Right lobe of liver (tissue), 6 donors: ENCODE data around the gene JCAD. TPM values are rescaled to one million over a fixed set of nuclear protein-coding genes. Genes with fewer than 3 reads are reported as not detected.
A peak's percentile ranks its signal among the peaks of the same experiment; 100 is the strongest.
"Not testable (repeated sequence)": the region's sequence is repeated elsewhere in the genome, so short reads cannot be mapped to it uniquely, and the experiment has no call there.

Source experiments
- ATAC-seq, 4 donors: fragments of 200-7000 bp; cut with Tn5 transposase; one replicate each; pipeline ENCODE4 v1.9.1; 2020; ENCODE audit warnings: mild to moderate bottlenecking in 4 of 4, moderate library complexity in 4 of 4
- DNase-seq, 3 donors: peaks; one replicate each; pipeline ENCODE4 v3.0.0-alpha.2; 2020
- H3K27ac ChIP-seq, 3 donors: fragments of 200-600 bp; one replicate each; pipeline ENCODE4 v1.8.0; 2022
- H3K27me3 ChIP-seq, 2 donors: fragments of 200-600 bp; one replicate each; pipeline ENCODE4 v1.8.0; 2022
- H3K36me3 ChIP-seq, 4 donors: fragments of 200-600 bp; sonication (generic) in 1 of 4; one replicate each; pipeline versions ENCODE4 v1.5.1 to v1.8.0; 2017 to 2022; ENCODE audit warnings: control low read depth in 1 of 4
- H3K4me1 ChIP-seq, 4 donors: fragments of 200-600 bp; sonication (generic) in 1 of 4; one replicate each; pipeline versions ENCODE4 v1.5.1 to v1.8.0; 2017 to 2022; ENCODE audit warnings: control low read depth in 1 of 4
- H3K4me3 ChIP-seq, 3 donors: fragments of 200-600 bp; one replicate each; pipeline ENCODE4 v1.8.0; 2022
- H3K9me3 ChIP-seq, 4 donors: fragments of 200-600 bp; sonication (generic) in 1 of 4; one replicate each; pipeline versions ENCODE4 v1.5.1 to v1.8.0; 2017 to 2022; ENCODE audit warnings: control low read depth in 1 of 4
- CTCF ChIP-seq, 4 donors: fragments of 200-600 bp in 3 of 4; fragments of 450-650 bp in 1 of 4; IDR thresholded peaks; one replicate each; pipeline versions ENCODE4 v1.5.1 to v1.8.0; 2016 to 2022; ENCODE audit warnings: antibody characterized with exemption in 4 of 4, mild to moderate bottlenecking in 2 of 4
- POLR2A ChIP-seq: fragments of 450-650 bp; IDR thresholded peaks from one replicate; pipeline ENCODE4 v1.6.1; 2017; ENCODE audit warnings: antibody characterized with exemption, mild to moderate bottlenecking
- WGBS: methylation state at CpG from one replicate; pipeline ENCODE4 v1.1.6; 2018; ENCODE audit warnings: low coverage, low lambda C conversion rate; ENCODE audit not compliant: insufficient coverage; ENCODE audit errors: missing lambda C conversion rate; 5-methylcytosine and 5-hydroxymethylcytosine counted together
- intact Hi-C, 2 donors: fragments of 100-400 bp; cut with DNase I; formaldehyde crosslinking; loops; one replicate each; pipeline versions ENCODE4 v1.11.2 to v1.14.1; 2022
- total RNA-seq, 6 experiments: library from RNA; depleted of rRNA in 2 of 6; stranded (reverse); fragments of >200 nt in 2 of 6; fragmentation: NEBNext Ultra II Directional in 3 of 6; extraction: Animal tissue kit (Norgen Biotek cat#: 25700) in 3 of 6; gene quantifications; one replicate each; pipeline versions ENCODE4 v1.1.0 to v1.2.4, GENCODE V29; 2016 to 2023
- donor health status: DM: no; HTN: yes; CAD: no.
- donor health status: DM: no; HTN: no; CAD: no.
- donor health status: DM: no; HTN: no; CAD: no.
- donor health status: DM: no; HTN: yes; CAD: no.
- donor health status: DM: no; HTN: yes; CAD: no.

The JCAD gene
- total RNA-seq, 6 experiments from 2014 or later = 1.4 to 3.7 (median 2.0) TPM

- intact Hi-C loops = loop anchor here in 1 of 2 donors (10.0 kb wide), 2 partner anchors 82 to 238 kb away; no protein-coding TSS in a partner anchor
- ATAC-seq = no peak
- WGBS = 83% methylated on average over 8 of the region's 8 CpGs
Measured at GRCh38 chr10:30006410-30006809, 53.0 kb downstream of the JCAD start.

DNA sequence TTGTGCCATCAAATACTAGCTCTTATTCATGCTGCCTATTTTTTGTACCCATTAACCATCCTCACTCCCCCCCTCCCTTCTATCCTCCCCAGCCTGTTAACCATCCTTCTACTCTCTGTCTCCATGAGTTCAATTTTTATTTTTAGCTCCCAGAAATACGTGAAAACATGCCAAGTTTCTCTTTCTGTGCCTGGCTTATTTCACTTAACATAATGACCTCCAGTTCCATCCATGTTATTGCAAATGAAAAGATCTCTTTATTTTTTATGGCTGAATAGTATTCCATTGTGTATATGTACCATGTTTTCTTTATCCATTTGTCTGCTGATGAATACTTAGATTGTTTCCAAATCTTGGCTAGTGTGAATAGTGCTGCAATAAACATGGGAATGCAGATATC is 54.3 kb downstream of the JCAD start:
- peaks cover 0 to 22% (median 8%) of the 10 kb centered on the region in 4 donors for H3K4me1 ChIP-seq
- not testable (repeated sequence) for H3K9me3 ChIP-seq, H3K4me3 ChIP-seq, ATAC-seq, H3K36me3 ChIP-seq, H3K27ac ChIP-seq, DNase-seq, H3K27me3 ChIP-seq
- intact Hi-C loops = loop anchor here in 1 of 2 donors (10.0 kb wide), 2 partner anchors 80 to 240 kb away; no protein-coding TSS in a partner anchor
- 22% methylated on average over 1 of the region's 1 CpG for WGBS

More at GRCh38 chr10:30006410-30006809, 53.0 kb downstream of the JCAD start:
- no peak overlapping the region for H3K4me3 ChIP-seq
- no peak for DNase-seq
- H3K9me3 ChIP-seq = no peaks in the 10 kb centered on the region
- peaks cover 0 to 13% (median 7%) of the 10 kb centered on the region in 4 donors for H3K4me1 ChIP-seq
- TF ChIP-seq POLR2A = no peak
- no peak for TF ChIP-seq CTCF (IDR thresholded peaks at IDR 0.05)
- H3K27ac ChIP-seq = no peak overlapping the region
- no peaks in the 10 kb centered on the region for H3K27me3 ChIP-seq
- no peaks in the 10 kb centered on the region for H3K36me3 ChIP-seq

DNA sequence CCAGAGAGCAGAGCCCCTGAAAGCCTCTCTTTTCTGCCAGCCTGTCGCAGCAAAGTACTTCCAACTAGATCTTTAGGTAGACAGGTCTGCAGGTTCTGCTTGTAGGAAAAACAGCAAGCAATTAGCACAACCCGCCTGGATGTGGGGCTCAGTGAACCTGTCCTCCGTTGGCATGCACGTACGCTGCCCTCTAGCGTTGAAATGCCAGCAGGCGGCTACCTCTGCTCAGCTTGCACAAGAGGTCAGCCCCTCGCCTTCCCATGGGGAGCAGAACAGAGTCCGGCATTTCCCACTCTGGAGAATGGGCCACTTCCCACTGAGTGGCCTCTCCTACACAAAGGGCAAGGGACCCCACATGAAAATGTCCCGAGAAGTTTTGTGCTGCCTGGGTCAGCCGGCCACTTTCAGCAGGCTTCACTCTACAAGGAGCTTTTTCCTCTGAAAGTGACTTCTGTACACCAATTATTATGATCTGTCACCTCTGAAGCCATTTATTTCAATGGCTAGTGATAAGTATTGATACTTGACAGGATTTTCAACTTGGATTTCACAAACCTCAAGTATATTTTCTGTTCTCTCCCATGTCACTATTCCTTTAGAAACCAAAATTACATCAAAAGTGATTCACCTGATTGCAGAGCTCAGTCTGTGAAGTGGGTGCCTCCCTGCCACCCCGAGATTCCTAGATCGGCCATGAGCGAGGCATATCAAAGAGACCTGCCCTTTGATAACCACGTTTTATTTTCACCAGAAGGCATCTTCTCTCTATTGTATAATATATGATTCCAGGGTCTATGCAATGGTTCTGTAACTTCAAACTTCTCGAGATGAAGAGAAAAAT is 56.7 kb downstream of the JCAD start:
- intact Hi-C loops = loop anchor here in 1 of 2 donors (10.0 kb wide), 2 partner anchors 78 to 242 kb away; no protein-coding TSS in a partner anchor
- DNase-seq = peak; percentile 84 to 90 (median 87)

GRCh38 chr10:30000802-30001571 is 58.4 kb downstream of the JCAD start:
- intact Hi-C loops = loop anchor here in 1 of 2 donors (2.0 to 10.0 kb wide), 3 partner anchors 44 to 244 kb away; no protein-coding TSS in a partner anchor
- no peaks in the 10 kb centered on the region for H3K9me3 ChIP-seq
- TF ChIP-seq CTCF (IDR thresholded peaks at IDR 0.05) = no peak
- TF ChIP-seq POLR2A = peak; percentile 58
- peaks cover 0 to 4% (median 0%) of the 10 kb centered on the region in 4 donors for H3K36me3 ChIP-seq
- no peaks in the 10 kb centered on the region for H3K27me3 ChIP-seq
- 12% methylated on average over 10 of the region's 12 CpGs for WGBS
- H3K4me3 ChIP-seq = peak overlapping the region in 2 of 3 donors; percentile 56 to 57
- H3K4me1 ChIP-seq = peaks cover 0 to 43% (median 8%) of the 10 kb centered on the region in 4 donors
- H3K27ac ChIP-seq = peak overlapping the region; percentile 68 to 95 (median 90)
- peak in 2 of 3 donors; percentile 40 to 60 for DNase-seq
- ATAC-seq = peak; percentile 78 to 83 (median 80)

More for the DNA sequence above, 56.7 kb downstream of the JCAD start:
- Histone ChIP-seq H3K27ac (peak overlapping the region in 2 of 3 donors; percentile 90 to 95), H3K4me3 (no peak overlapping the region), H3K36me3 (no peaks in the 10 kb centered on the region), H3K4me1 (peaks cover 0 to 36% (median 8%) of the 10 kb centered on the region in 4 donors), H3K27me3 (no peaks in the 10 kb centered on the region), H3K9me3 (no peaks in the 10 kb centered on the region)
- peak; percentile 73 to 80 (median 78) for ATAC-seq
- TF ChIP-seq POLR2A = no peak
- peak; percentile 80 to 93 (median 86) for TF ChIP-seq CTCF (IDR thresholded peaks at IDR 0.05)
- 42% methylated on average over 9 of the region's 16 CpGs for WGBS
